H1 (cell line): ENCODE data around the gene STEAP3.

Experiments
- CHD2 ChIP-seq: IDR thresholded peaks from 2 replicates; pipeline ENCODE4 v1.6.1; 2012; ENCODE audit warnings: low read length, improper control_type of control experiment
- EZH2 ChIP-seq: fragments of 200-600 bp; sonication (generic); IDR thresholded peaks from 2 replicates; pipeline ENCODE4 v1.7.1; 2012; ENCODE audit warnings: low read depth, mild to moderate bottlenecking, moderate library complexity, low read length, inconsistent platforms; ENCODE audit not compliant: severe bottlenecking
- JUND ChIP-seq: IDR thresholded peaks from 2 replicates; pipeline ENCODE4 v1.6.1; 2011; ENCODE audit warnings: mild to moderate bottlenecking, improper control_type of control experiment, low read length
- RAD21 ChIP-seq, 2 experiments: IDR thresholded peaks in 1 of 2; conservative IDR thresholded peaks in 1 of 2; 2 replicates each; pipeline ENCODE4 v1.6.1; 2011; ENCODE audit warnings: low read depth in 2 of 2, low read length in 2 of 2, improper control_type of control experiment in 1 of 2, inconsistent platforms in 1 of 2, mild to moderate bottlenecking in 1 of 2, moderate library complexity in 1 of 2
- RFX5 ChIP-seq: IDR thresholded peaks from 2 replicates; pipeline ENCODE4 v1.6.1; 2011; ENCODE audit warnings: low read depth, low read length, improper control_type of control experiment, borderline replicate concordance
- SIRT6 ChIP-seq: IDR thresholded peaks from one replicate; pipeline ENCODE4 v1.7.1; 2012; ENCODE audit warnings: low read length, inconsistent platforms
- TF ChIP-seq, protein P1 (sequence below), 3 experiments: IDR thresholded peaks; 1 replicate in 2 of 3; 2 replicates in 1 of 3; pipeline versions ENCODE4 v1.5.1 to v1.6.1; 2011; ENCODE audit warnings: low read length in 3 of 3, mild to moderate bottlenecking in 3 of 3, inconsistent platforms in 2 of 3, low read depth in 1 of 3, moderate library complexity in 1 of 3; ENCODE audit not compliant: insufficient read depth in 1 of 3; ENCODE audit errors: control extremely low read depth in 1 of 3

DNA sequence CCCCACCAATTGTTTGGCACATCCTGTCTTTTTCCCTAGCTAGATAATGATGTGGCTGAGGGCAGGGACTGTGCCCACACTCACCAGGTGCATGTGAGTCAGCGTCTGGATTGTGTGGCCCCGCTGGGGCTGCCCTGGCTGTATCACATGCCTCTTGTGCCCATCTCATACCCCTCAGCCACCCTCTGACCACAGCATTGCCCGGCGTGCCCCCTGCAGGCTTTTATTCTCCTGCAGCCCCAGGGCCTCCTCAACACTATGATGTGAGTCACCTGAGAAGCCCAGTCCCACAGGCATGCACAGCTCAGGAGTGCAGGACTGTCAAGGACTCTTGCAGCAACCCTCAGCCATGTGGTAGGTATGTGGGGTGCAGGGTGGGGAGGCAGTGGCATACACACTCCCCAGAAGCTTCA is 14.8 kb upstream of the STEAP3 start:
- TF ChIP-seq, protein P1, sequence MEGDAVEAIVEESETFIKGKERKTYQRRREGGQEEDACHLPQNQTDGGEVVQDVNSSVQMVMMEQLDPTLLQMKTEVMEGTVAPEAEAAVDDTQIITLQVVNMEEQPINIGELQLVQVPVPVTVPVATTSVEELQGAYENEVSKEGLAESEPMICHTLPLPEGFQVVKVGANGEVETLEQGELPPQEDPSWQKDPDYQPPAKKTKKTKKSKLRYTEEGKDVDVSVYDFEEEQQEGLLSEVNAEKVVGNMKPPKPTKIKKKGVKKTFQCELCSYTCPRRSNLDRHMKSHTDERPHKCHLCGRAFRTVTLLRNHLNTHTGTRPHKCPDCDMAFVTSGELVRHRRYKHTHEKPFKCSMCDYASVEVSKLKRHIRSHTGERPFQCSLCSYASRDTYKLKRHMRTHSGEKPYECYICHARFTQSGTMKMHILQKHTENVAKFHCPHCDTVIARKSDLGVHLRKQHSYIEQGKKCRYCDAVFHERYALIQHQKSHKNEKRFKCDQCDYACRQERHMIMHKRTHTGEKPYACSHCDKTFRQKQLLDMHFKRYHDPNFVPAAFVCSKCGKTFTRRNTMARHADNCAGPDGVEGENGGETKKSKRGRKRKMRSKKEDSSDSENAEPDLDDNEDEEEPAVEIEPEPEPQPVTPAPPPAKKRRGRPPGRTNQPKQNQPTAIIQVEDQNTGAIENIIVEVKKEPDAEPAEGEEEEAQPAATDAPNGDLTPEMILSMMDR (IDR thresholded peaks at IDR 0.05; ENCODE audit: control extremely low read depth in 1 of 3, insufficient read depth in 1 of 3, low read depth in 1 of 3, low read length in 3 of 3), result no peak
- TF ChIP-seq RAD21 (IDR thresholded peaks at IDR 0.05 in 1 of 2, conservative IDR thresholded peaks at IDR 0.05 in 1 of 2; ENCODE audit: low read depth in 2 of 2, low read length in 2 of 2), result no peak
- no peak for TF ChIP-seq RFX5
- no peak for TF ChIP-seq JUND
- no peak for TF ChIP-seq CHD2
- no peak for TF ChIP-seq SIRT6
- no peak for TF ChIP-seq EZH2
